HCT116 (cell line): ENCODE results near the gene PRCD.

Experiments used
- TF ChIP-seq, protein P1 (sequence below): IDR thresholded peaks from 2 replicates; pipeline ENCODE4 v1.6.1; 2012
- TF ChIP-seq, protein P2 (sequence below), 3 experiments: fragments of 200-600 bp in 1 of 3; sonication (generic) in 1 of 3; IDR thresholded peaks in 2 of 3; conservative IDR thresholded peaks in 1 of 3; 2 replicates each; pipeline ENCODE4 v1.5.1; 2012 to 2017; ENCODE audit warnings: low read depth in 2 of 3, low read length in 2 of 3, antibody characterized with exemption in 1 of 3, borderline replicate concordance in 1 of 3, control low read depth in 1 of 3, mild to moderate bottlenecking in 1 of 3, mixed read lengths in 1 of 3, mixed run types in 1 of 3, moderate library complexity in 1 of 3; ENCODE audit not compliant: insufficient read depth in 1 of 3

DNA sequence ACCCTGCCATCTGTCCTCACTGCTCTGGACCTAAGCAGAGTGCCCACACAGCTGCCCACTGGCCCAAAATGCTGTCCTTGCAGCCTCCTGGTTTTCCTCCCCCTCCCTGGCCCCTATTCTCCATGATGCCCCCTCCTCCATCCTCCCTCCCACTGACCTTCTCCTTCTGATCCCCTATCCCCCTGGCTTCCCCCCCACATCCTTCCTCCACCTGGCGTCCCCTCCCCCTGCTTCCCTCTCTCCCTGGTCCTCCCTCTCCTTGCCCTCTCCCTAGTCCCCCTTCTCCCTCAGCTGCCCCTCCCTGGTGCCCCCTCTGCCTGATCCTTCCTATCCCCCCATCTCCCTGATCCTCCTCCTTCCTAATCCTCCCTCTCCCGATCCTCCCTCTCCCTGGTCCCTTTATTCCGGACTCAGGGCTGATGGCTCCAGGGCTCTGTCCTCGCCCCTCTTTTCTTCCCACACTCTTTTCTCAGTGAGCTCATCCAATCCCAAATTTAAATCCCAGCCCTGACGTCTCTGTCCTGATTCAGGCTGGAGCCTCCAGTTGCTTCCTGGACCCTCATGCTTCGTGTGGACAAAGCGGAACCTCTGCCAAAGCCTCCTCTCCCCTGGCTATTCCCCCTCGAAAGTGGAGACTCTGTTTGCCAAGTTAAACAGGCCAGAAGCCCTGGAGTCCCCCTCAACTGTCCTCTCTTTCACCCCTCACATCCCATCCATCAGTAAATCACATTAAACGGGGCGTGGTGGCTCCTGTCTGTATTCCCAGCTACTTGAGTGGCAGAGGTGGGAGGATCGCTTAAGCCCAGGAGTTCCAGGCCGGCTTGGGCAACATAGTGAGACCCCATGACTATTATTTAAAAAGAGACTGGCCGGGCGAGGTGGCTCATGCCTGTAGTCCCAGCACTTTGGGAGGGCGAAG lies 20.5 kb upstream of the PRCD start:
- TF ChIP-seq, protein P1, sequence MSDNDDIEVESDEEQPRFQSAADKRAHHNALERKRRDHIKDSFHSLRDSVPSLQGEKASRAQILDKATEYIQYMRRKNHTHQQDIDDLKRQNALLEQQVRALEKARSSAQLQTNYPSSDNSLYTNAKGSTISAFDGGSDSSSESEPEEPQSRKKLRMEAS, result no peak
- TF ChIP-seq, protein P2, sequence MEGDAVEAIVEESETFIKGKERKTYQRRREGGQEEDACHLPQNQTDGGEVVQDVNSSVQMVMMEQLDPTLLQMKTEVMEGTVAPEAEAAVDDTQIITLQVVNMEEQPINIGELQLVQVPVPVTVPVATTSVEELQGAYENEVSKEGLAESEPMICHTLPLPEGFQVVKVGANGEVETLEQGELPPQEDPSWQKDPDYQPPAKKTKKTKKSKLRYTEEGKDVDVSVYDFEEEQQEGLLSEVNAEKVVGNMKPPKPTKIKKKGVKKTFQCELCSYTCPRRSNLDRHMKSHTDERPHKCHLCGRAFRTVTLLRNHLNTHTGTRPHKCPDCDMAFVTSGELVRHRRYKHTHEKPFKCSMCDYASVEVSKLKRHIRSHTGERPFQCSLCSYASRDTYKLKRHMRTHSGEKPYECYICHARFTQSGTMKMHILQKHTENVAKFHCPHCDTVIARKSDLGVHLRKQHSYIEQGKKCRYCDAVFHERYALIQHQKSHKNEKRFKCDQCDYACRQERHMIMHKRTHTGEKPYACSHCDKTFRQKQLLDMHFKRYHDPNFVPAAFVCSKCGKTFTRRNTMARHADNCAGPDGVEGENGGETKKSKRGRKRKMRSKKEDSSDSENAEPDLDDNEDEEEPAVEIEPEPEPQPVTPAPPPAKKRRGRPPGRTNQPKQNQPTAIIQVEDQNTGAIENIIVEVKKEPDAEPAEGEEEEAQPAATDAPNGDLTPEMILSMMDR (IDR thresholded peaks at IDR 0.05 in 2 of 3, conservative IDR thresholded peaks at IDR 0.05 in 1 of 3; ENCODE audit: borderline replicate concordance in 1 of 3, insufficient read depth in 1 of 3, low read depth in 2 of 3, low read length in 2 of 3), result no peak
